HEK293T (cell line): ENCODE results near the gene ABCG4.

Experiments
- CTCF ChIA-PET: fragments of 350-600 bp; formaldehyde crosslinking; extraction: SDS; loops from one replicate; lab custom pipeline; 2021; ENCODE audit warnings: antibody characterized with exemption, inconsistent platforms; lab: Yijun Ruan, JAX
- POLR2A ChIA-PET: fragments of 350-600 bp; formaldehyde crosslinking; extraction: SDS; loops from one replicate; lab custom pipeline; 2020; ENCODE audit warnings: antibody characterized with exemption, inconsistent platforms; lab: Yijun Ruan, JAX
- DNase-seq: peaks from one replicate; pipeline ENCODE4 v3.0.0; 2012; ENCODE audit warnings: mixed read lengths; ENCODE audit errors: extremely low spot score
- ARNT ChIP-seq: fragments of 450-650 bp; IDR thresholded peaks from 2 replicates; pipeline ENCODE4 v1.6.1; 2017; ENCODE audit warnings: mild to moderate bottlenecking
- BHLHE40 ChIP-seq: fragments of 450-650 bp; IDR thresholded peaks from 2 replicates; pipeline ENCODE4 v1.6.1; 2016; ENCODE audit warnings: mild to moderate bottlenecking, moderate library complexity, borderline replicate concordance
- CTBP1 ChIP-seq: fragments of 450-650 bp; IDR thresholded peaks from 2 replicates; pipeline ENCODE4 v1.6.1; 2016; ENCODE audit warnings: borderline replicate concordance
- ELF4 ChIP-seq: fragments of 450-650 bp; IDR thresholded peaks from 2 replicates; pipeline ENCODE4 v1.6.1; 2017; ENCODE audit warnings: antibody characterized with exemption
- FOXA1 ChIP-seq: fragments of 450-650 bp; IDR thresholded peaks from 2 replicates; pipeline ENCODE4 v1.6.1; 2016; ENCODE audit warnings: mild to moderate bottlenecking
- FOXK2 ChIP-seq: fragments of 450-650 bp; IDR thresholded peaks from 2 replicates; pipeline ENCODE4 v1.6.1; 2016; ENCODE audit warnings: mild to moderate bottlenecking
- FOXM1 ChIP-seq: fragments of 450-650 bp; IDR thresholded peaks from 2 replicates; pipeline ENCODE4 v1.6.1; 2017; ENCODE audit warnings: mild to moderate bottlenecking, borderline replicate concordance
- HDGF ChIP-seq: fragments of 450-650 bp; IDR thresholded peaks from 2 replicates; pipeline ENCODE4 v1.6.1; 2017; ENCODE audit warnings: antibody characterized with exemption, borderline replicate concordance
- L3MBTL2 ChIP-seq: fragments of 450-650 bp; conservative IDR thresholded peaks from 2 replicates; pipeline ENCODE4 v1.6.1; 2016; ENCODE audit warnings: mild to moderate bottlenecking
- LEF1 ChIP-seq: fragments of 450-650 bp; IDR thresholded peaks from 2 replicates; pipeline ENCODE4 v1.6.1; 2017; ENCODE audit warnings: mild to moderate bottlenecking, borderline replicate concordance
- NFRKB ChIP-seq: fragments of 450-650 bp; IDR thresholded peaks from 2 replicates; pipeline ENCODE4 v1.6.1; 2016; ENCODE audit warnings: mild to moderate bottlenecking, moderate library complexity
- PKNOX1 ChIP-seq: fragments of 450-650 bp; IDR thresholded peaks from 2 replicates; pipeline ENCODE4 v1.6.1; 2016
- SP1 ChIP-seq: fragments of 450-650 bp; IDR thresholded peaks from 2 replicates; pipeline ENCODE4 v1.6.1; 2017
- SUZ12 ChIP-seq: fragments of 450-650 bp; IDR thresholded peaks from 2 replicates; pipeline ENCODE4 v1.6.1; 2016; ENCODE audit warnings: mild to moderate bottlenecking
- TARDBP ChIP-seq: fragments of 450-650 bp; IDR thresholded peaks from 2 replicates; pipeline ENCODE4 v1.6.1; 2016
- ZNF384 ChIP-seq: fragments of 450-650 bp; IDR thresholded peaks from 2 replicates; pipeline ENCODE4 v1.6.1; 2016

The ABCG4 gene

GRCh38 chr11:119115484-119116234, 33.2 kb upstream of the ABCG4 start:
- TF ChIP-seq SP1 (no peak), HDGF (no peak), FOXK2 (no peak)
- ChIA-PET POLR2A (interaction anchor here (2.6 kb wide), 1 partner anchor 9 kb away, joined by 12 read pairs; the partner anchor contains the start of gene C2CD2L), CTCF (no interaction called here)
- no peak for DNase-seq

GRCh38 chr11:119116235-119116594, 32.6 kb upstream of the ABCG4 start:
- DNase-seq, result no peak
- ChIA-PET POLR2A (interaction anchor here (2.6 kb wide), 1 partner anchor 9 kb away, joined by 12 read pairs; the partner anchor contains the start of gene C2CD2L), CTCF (no interaction called here)
- no peak for TF ChIP-seq CTBP1
- no peak for TF ChIP-seq HDGF
- TF ChIP-seq ZNF384, result no peak
- no peak for TF ChIP-seq SUZ12
- TF ChIP-seq FOXK2, result no peak

- DNase-seq, result no peak
- ChIA-PET CTCF (no interaction called here), POLR2A (interaction anchor here (2.6 kb wide), 1 partner anchor 10 kb away, joined by 12 read pairs; the partner anchor contains the start of gene C2CD2L)
- TF ChIP-seq HDGF (no peak), NFRKB (no peak), SUZ12 (no peak), ZNF384 (no peak), FOXK2 (no peak), SP1 (no peak), FOXM1 (no peak), LEF1 (no peak), FOXA1 (no peak)
These were observed 32.3 kb upstream of the ABCG4 start for GRCh38 chr11:119116601-119117000.

GRCh38 chr11:119117004-119117706, 31.7 kb upstream of the ABCG4 start:
- POLR2A ChIA-PET, result interaction anchor here (2.6 kb wide), 1 partner anchor 10 kb away, joined by 12 read pairs; the partner anchor contains the start of gene C2CD2L
- TF ChIP-seq TARDBP (no peak), LEF1 (no peak), NFRKB (no peak), HDGF (no peak), CTBP1 (no peak), FOXK2 (no peak), ARNT (no peak), ELF4 (no peak), PKNOX1 (no peak), FOXM1 (no peak), ZNF384 (no peak), BHLHE40 (no peak), SP1 (no peak), FOXA1 (no peak), SUZ12 (no peak), L3MBTL2 (no peak)
- CTCF ChIA-PET, result no interaction called here
- no peak for DNase-seq

GRCh38 chr11:119118227-119118626, 30.6 kb upstream of the ABCG4 start:
- POLR2A ChIA-PET, result interaction anchor here (1.1 kb wide), 1 partner anchor 11 kb away, joined by 4 read pairs; the partner anchor contains the start of gene C2CD2L
- CTCF ChIA-PET, result no interaction called here
- TF ChIP-seq SUZ12, result no peak
- no peak for DNase-seq

GRCh38 chr11:119118946-119119345, 29.9 kb upstream of the ABCG4 start:
- CTCF ChIA-PET, result no interaction called here
- no peak for TF ChIP-seq PKNOX1
- no peak for TF ChIP-seq SP1
- TF ChIP-seq FOXM1, result no peak
- TF ChIP-seq ELF4, result no peak
- TF ChIP-seq CTBP1, result no peak
- no peak for TF ChIP-seq NFRKB
- no peak for TF ChIP-seq ARNT
- TF ChIP-seq LEF1, result no peak
- no peak for TF ChIP-seq FOXK2
- TF ChIP-seq HDGF, result no peak
- TF ChIP-seq TARDBP, result no peak
- TF ChIP-seq L3MBTL2, result no peak
- no peak for TF ChIP-seq BHLHE40
- TF ChIP-seq SUZ12, result no peak
- TF ChIP-seq ZNF384, result no peak
- TF ChIP-seq FOXA1, result no peak

GRCh38 chr11:119120639-119121007, 28.2 kb upstream of the ABCG4 start:
- POLR2A ChIA-PET, result interaction anchor here (0.7 to 3.6 kb wide), 12 partner anchors 10 to 218 kb away, joined by 3 to 67 read pairs (median 4); partner anchors contain the start of genes ABCG4, C2CD2L, DPAGT1 and HMBS
- TF ChIP-seq ZNF384, result no peak
- peak; percentile 42; the same call in 1 of the 2 replicates for TF ChIP-seq PKNOX1
- CTCF ChIA-PET, result interaction anchor here (0.6 to 1.4 kb wide), 2 partner anchors 14 to 186 kb away, joined by 3 to 4 read pairs; partner anchors contain the start of gene C2CD2L
- peak; percentile 45 for DNase-seq

More at GRCh38 chr11:119118946-119119345, 29.9 kb upstream of the ABCG4 start:
- POLR2A ChIA-PET, result interaction anchor here (0.7 to 1.7 kb wide), 3 partner anchors 10 to 17 kb away, joined by 3 to 4 read pairs (median 4); partner anchors contain the start of gene C2CD2L
- no peak for DNase-seq
